NCI-H2029 treated with DMSO at 0.1 percent for 48 hours (cell line): ENCODE results near the gene STMND1.
"Not testable (repeated sequence)": the region's sequence is repeated elsewhere in the genome, so short reads cannot be mapped to it uniquely, and the experiment has no call there.

ENCODE experiments used
- DNase-seq: peaks from one replicate; lab custom pipeline; 2025; lab: John Stamatoyannopoulos, UW

Gene STMND1

DNA sequence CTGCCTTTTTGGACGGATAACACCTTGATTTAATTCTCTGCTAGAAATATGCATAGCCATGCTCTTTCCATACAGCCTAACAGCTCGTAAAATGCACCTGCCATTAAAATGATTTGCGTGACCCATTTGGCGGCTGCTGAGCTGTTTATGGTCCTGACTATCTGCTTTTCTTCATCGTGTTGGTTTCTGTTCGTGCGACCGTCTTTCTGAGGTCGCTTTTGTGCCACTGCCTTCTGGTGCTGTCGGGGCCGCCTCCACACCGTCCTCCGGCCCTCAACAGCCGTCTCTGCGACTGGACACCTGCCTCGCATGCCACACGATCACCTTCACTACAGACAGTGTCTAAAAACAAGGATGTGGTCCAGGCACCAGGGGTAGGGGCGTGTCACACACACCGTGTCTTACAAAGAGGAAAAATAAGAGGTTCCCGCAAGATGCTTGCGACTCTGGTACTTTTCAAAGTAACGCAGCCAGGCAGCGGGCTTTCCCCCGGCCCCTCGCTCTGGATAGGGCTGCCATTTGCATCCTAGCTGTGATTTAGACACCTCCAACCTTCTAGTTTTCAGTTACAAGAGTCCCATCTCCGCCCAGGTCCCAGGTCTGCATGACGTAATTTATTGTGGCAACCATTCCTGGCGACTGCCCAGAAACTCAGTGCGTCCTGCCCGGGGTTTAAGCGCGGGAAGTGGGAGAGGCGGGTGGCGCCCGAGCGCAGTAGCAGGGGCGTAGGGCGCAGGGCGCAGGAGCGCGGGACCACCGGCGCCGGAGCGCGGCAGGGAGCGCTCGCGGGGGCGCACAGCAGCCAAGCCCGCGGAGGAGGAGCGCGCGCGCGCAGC is at the start of gene STMND1:
Gene STMND1, plus strand, starts transcription at position 629 of the 836 bp plus-strand sequence. CDS start 208 bp downstream, outside the sequence.
- DNase-seq: peak; percentile 11

DNA sequence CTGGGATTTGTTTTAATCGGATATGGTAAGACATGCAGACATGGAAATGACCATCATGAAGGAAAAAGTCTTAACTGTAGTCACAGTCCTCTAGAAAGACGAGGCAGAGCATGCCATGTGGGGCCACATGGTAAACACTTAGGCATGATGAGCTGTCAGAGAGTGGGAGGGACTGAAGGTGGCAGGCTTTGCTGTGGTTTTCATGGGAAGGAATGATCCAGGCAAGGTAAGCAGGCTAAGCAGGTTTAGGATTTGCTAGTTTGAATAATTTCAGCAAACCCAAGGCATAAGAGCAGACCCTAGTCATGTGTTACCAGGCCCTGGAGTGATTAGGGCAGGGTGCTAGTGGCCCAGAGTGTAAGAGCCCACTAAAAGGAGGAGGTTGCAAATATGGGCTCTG is 47.2 kb upstream of the STMND1 start:
- no peak for DNase-seq

DNA sequence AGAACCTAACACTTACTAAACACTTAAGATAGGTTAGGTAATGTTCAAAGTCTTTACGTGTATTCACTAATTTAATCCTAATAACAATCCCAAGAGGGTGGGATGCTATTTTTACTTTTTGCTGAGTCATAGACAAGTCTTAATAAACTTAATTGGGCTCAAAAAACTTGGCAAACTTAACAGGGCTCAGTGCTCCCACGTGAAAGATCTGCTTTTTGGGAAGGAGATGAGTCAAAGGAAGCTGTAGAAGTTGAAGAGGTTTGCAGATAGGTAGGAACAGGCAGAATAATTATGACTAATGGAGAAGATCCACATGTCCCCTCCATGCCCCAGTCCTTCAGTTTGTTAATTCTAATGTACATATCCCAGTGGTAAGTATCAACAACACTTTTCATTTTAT is 44.5 kb upstream of the STMND1 start:
- DNase-seq: no peak

DNA sequence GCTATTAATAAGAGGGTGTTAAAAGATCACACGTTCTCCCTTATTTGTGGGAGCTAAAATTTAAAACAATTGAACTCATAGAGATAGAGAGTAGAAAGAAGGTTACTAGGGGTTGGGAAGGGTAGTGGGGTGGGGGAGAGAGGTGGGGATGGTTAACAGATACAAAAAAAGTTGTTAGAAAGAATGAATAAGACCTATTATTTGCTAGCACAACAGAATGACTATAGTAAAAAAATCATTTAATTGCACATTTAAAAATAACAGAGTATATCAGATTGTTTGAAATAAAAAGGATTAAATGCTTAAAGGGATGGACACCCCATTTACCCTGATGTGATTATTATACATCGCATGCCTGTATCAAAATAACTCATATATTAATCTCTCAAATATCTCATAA is 43.3 kb upstream of the STMND1 start:
- DNase-seq: no peak

DNA sequence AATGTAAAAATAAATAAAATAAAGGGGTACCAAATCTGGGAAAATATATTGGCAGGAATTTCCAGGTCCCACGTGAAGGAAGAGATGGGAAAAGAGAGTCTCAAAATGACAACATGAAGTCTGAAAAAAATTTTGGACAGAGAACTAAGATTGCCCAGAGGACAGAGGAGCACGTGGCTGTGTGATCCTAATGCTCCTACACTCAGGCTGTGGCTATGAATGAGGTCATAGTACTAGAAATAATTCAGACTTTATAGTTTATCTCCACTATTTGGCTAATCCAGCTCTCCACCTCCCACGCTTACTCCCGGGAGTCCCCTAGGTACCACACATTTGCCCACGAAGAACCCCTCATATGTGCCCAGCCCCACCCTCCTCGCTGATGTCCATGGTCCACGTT is 42.8 kb upstream of the STMND1 start:
- DNase-seq: no peak

DNA sequence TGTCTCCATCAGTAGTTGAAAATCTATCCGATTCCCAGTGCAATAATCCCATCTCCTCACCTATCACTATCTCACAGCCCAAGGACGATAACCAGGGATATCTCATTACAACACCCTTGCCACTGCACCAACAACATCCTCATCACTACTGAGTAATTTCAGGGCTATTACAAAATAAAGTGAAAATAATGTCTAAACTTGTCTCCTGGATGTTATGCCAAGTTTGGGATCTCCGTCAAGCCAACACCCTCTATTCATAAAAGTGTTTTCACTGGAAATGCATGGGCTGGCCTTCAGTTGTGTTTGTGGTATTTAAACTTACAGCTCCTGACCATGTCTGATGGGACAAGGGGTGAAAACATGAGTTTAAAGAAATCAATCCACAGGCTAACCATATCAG is 42.0 kb upstream of the STMND1 start:
- no peak for DNase-seq

DNA sequence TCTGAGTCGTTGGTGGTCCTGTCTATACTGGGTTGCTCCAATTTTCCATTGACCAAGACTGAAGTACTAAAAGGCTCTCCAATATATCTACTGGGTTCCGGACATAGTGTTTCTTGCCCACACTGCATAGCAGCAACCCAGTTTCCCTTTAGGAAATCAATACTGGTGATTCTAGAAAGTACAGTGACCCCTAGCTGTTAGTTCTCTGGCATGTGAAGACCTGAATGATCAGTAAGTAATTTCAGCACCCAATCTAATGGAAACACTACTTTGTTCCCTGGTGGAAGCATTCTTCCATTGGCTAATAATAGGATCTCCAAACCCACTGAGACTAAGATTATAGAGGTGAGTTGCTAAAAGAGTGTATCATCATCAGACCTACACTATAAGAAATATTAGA is 40.8 kb upstream of the STMND1 start:
- DNase-seq: no peak

DNA sequence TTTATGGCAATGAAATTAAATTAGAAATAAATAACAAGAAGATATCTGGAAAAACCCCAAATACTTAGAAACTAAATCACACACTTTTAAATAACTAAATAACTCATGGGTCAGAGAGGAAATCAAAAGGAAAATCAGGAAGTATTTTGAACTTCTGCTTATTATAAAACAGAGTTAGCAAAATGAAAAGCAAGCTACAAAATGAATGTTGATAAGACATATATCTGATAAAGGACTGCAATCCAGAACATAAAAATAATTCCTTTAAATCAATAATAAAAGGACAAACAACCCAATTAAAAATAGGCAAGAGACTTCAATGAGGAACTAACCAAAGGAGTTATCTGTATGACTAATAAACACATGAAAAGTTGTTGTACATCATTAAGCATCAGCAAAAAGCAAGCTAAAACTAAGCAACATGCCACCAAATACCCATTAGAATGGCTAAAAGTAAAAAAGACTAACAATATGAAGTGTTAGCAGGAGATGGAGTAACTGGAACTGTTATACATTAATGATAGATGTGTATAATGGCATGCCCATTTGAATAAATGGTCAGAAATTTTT is 38.9 kb upstream of the STMND1 start:
- no peak for DNase-seq

DNA sequence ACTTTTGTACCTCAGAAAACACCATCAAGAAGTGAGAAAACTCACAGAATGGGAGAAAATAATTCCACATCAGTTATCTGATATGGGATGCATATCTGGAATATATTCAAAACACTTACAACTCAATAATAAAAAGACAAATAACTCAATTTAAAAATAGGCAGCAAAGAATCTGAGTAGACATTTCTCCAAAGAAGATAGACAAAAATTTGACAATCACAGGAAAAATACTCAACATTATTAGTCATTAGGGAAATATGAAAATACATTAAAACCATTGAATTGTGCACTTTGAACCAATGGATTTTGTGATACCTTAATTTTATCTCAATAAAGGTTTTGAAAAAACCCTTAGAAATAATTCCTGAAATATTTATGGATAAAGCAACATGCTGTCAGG is 36.9 kb upstream of the STMND1 start:
- no peak for DNase-seq

DNA sequence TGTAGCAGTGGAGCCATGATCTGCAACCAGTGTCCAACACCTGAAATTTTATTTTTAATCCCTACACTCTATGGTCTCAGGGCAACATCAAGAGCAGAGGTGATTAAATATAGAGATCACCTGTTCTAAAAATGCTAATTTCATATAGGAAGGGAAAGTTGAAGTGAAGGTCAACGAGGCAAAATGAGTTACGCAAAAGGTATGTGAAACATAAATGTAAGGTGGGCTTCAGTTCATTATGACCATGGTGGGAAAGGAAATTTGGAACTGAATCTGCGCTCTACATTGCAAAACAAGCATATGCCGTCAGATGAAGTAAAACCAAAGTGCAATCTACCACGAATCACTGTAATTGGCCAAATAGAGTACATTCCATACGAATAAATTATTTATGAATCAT is 35.2 kb upstream of the STMND1 start:
- no peak for DNase-seq

DNA sequence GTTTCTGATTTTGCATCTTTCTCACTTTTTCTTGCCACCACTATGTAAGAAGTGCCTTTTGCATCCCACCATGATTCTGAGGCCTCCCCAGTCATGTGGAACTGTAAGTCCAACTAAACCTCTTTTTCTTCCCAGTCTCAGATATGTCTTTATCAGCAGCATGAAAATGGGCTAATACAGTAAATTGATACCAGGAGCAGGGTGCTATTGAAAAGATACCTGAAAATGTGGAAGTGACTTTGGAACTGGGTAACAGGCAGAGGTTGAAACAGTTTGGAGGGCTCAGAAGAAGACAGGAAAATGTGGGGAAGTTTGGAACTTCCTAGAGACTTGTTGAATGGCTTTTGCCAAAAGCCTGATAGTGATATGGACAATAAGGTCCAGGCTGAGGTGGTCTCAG is 32.9 kb upstream of the STMND1 start:
- DNase-seq: not testable (repeated sequence)

DNA sequence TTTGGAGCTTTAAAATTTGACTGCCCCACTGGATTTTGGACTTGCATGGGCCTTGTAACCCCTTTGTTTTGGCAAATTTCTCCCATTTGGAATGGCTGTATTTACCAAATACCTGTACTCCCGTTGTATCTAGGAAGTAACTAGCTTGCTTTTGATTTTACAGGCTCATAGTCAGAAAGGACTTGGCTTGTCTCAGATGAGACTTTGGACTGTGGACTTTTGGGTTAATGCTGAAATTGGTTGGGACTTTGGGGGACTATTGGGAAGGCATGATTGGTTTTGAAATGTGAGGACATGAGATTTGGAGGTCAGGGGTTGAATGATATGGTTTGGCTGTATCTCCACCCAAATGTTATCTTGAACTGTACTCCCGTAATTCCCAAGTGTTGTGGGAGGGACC is 31.4 kb upstream of the STMND1 start:
- not testable (repeated sequence) for DNase-seq

DNA sequence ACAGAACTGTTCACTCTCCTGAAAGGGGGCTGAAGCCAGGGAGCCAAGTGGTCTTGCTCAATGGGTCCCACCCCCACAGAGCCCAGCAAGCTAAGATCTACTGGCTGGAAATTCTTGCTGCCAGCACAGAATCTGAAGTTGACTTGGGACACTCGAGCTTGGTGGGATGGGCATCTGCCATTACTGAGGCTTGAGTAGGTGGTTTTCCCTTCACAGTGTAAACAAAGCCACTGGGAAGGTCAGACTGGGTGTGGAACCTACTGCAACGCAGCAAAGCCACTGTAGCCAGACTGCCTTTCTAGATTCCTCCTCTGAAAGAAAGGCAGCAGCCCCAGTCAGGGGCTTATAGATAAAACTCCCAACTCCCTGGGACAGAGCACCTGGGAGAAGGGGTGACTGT is 28.3 kb upstream of the STMND1 start:
- DNase-seq: not testable (repeated sequence)

DNA sequence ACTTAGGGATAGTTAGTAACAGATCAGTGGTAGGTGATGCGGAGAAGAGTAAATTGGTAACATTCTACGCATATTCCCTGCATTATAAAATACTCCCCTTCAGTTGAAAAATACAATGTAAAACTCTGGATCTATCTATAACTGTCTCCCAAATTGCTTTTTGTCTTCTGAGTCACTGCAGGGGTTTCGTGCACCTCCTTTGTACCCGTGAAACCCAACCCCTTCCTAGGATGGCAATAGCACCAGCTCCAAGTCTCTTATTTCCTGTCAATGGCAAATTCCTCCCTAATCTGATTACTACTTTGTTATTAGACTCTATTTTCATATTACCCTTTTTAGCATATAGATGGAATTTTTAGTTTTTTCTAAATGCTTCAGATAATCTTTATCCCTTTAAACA is 20.6 kb upstream of the STMND1 start:
- no peak for DNase-seq

DNA sequence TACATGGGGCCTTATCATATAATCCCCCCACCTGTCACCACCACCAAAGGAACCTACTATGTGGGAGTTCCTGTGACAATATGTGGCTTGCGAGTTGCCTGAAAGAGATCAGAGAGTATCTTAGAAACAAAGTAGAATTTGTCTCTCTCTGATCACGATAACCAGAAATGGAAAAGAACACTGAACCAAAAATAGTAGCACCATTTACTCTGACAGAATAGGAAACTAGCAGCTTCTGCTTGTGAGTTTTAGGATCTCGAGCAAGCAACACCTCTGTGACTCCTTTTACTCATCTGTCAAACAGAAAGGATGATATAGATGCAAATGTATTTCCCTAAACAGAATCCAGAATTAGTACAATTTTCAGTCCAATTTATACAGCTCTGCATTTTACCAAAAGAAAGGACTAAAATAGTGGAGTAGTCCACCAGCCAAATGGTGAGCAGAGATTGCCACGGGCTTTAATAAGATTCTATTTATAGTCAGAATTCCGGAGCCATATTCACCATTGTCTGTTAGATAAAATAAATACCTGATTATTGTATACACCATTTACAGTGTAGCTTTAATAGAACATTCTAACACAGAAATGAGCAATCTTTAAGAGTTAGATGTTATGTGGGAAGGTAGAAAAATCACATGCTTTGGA is 19.9 kb upstream of the STMND1 start:
- DNase-seq: no peak

DNA sequence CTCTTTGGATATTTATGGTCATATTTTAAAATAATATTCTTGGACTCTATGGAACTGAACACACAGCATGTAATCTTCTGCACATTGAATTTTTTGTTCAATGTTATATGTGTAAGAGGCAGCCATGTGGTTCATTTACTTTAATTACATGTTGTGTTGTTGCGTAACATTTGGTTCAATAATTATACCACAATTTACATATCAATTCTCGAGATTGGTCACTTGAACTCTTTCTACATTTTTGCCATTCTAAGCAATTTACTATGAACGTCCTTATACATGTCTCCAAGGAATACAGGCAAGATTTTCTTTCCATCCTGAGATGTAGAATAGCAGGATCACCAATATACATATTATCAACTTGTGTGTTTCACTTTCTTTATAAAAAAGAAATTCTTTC is 18.5 kb upstream of the STMND1 start:
- no peak for DNase-seq

DNA sequence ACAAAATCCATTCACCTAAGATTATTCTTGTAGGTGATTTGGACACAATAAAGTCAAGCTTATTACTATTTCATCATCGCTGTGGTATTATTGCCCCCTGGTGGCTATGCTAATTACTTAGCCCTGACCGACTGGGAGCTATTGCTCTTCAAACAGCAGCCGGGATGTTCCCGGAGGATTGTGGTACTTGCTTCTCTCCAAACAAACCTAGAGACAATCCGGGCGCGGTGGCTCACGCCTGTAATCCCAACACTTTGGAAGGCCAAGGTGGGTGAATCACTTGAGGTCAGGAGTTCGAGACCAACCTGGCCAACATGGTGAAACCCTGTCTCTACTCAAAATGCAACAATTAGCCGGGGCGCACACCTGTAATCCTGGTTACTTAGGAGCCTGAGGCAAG is 15.4 kb upstream of the STMND1 start:
- peak; percentile 38 for DNase-seq

DNA sequence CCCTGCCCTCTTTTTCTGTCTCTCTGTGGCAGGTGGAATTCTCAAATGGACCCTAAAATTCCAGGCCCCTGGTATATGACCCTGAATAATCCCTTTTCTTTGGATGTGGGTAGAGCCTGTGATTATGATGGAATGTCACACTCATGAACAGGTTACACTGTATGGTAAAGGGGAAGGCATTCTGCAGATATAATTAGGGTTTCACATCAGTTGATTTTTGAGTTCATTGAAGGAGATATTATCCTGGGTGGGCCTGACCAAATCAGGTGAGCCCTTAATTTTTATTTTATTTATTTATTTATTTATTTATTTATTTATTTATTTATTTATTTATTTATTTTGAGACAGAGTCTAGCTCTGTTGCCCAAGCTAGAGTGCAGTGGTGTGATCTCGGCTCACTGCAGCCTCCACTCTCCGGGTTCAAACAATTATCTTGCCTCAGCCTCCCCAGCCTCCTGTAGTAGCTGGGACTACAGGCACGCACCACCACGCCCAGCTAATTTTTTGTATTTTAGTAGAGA is 13.7 kb upstream of the STMND1 start:
- no peak for DNase-seq

DNA sequence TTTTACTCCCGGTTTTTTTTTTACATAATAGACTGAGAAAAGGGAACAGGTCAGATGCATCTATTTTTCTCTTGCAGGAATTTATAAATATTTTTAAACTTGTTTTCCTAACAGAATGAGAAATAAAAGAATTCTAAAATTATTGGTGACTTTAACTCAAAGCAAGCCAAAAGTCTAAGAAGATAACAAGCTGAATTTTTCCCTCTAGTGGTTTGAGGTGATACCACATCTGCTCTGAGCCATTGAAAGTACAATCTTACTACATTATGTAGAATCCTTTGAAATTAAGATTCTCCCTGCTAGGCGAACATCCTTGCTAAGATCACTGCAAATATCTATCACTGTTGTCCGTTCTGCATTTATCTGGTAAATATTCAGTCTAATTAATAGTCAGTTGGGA is 10.7 kb upstream of the STMND1 start:
- DNase-seq: no peak

DNA sequence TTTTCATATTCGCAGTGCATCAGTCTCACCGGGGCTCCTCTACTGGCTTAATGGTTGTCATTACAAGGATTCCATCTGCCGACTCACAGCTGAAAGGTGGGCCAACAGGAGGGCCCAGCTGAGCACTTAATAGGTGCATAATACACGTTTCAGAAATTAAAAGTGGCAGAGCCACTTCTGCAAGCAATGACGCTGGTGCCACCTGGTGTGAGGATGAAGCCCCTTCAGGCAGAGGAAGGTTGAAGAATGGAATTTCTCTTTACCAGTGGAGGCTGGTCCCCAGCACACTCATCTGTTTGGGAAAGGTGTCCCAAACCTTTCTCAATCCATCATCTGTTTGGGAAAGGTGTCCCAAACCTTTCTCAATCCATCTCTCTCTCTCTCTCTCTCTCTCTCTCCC is 8.2 kb upstream of the STMND1 start:
- no peak for DNase-seq

DNA sequence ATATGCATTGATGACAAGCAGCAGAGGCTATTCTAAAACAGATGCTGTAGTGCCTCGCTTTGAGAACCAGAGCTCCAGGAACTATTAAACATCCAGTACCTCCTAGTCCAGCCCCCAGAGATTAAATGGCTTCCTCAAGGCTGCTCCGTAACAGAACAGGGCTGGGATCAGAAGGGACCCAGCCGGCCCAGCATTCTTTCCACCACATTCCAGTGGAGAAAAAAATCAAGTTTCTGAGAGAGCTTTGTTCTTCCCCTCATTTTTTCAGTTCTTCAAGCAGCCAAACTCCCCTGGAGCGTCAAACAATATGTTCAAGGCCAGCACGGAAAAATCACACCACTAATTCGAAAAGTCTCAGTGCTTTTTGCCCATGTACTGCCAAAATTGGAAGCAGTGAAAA is 5.8 kb upstream of the STMND1 start:
- no peak for DNase-seq

DNA sequence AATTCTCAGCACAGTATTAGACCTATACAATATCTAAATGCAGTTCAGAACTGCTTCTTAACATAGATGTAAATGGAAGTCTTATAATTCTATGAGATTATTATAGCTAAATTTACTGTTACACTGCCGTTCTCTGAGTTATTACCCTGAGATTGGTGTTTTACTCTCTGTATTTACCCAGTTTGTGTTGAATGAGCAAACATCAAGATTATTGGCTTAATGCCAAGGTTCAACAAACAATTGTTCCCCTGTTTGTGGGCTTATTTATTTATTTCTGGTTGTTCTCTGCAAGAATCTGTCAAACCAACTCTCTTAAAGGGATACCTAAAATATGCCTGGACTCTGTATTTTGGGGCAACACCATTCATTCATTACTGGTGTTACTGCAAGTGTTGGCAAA is 5.2 kb upstream of the STMND1 start:
- peak; percentile 25 for DNase-seq

DNA sequence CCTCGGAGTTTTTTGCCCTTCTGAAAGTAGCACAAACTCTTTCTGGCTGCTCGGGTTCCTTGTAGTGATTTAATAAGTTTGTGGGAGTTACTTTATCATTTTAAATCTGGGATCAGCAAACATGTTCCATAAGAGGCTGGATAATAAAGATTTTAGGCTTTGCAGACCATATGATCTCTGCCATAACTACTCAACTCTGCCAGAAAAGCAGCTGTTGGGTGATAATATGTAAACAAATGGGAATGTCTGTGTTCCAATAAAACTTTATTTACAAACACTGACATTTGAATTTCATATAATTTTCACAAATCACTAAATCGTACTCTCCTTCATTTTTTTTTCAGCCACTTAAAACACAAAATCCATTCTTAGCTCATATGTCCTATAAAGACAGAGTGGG is 3.9 kb upstream of the STMND1 start:
- DNase-seq: no peak
